H1 (cell line): ENCODE data around the gene CARD11. TPM values are rescaled to one million over a fixed set of nuclear protein-coding genes. Genes with fewer than 3 reads are reported as not detected.

Experiments
- BRCA1 ChIP-seq: IDR thresholded peaks from 2 replicates; pipeline ENCODE4 v1.6.1; 2012; ENCODE audit warnings: low read depth, low read length, improper control_type of control experiment
- CHD7 ChIP-seq: fragments of 300-600 bp; sonication (generic); IDR thresholded peaks from 2 replicates; pipeline ENCODE4 v1.7.1; 2012; ENCODE audit warnings: low read length, moderate library complexity, mild to moderate bottlenecking, inconsistent platforms; ENCODE audit not compliant: insufficient replicate concordance
- JUND ChIP-seq: IDR thresholded peaks from 2 replicates; pipeline ENCODE4 v1.6.1; 2011; ENCODE audit warnings: mild to moderate bottlenecking, improper control_type of control experiment, low read length
- MAFK ChIP-seq: IDR thresholded peaks from 2 replicates; pipeline ENCODE4 v1.6.1; 2012; ENCODE audit warnings: low read depth, mild to moderate bottlenecking, improper control_type of control experiment, low read length
- RFX5 ChIP-seq: IDR thresholded peaks from 2 replicates; pipeline ENCODE4 v1.6.1; 2011; ENCODE audit warnings: low read depth, low read length, improper control_type of control experiment, borderline replicate concordance
- RXRA ChIP-seq: IDR thresholded peaks from 2 replicates; pipeline ENCODE4 v1.6.1; 2011; ENCODE audit warnings: low read depth, mild to moderate bottlenecking, low read length, moderate library complexity; ENCODE audit not compliant: insufficient read depth
- YY1 ChIP-seq: IDR thresholded peaks from 2 replicates; pipeline ENCODE4 v1.6.1; 2011; ENCODE audit warnings: low read depth, mild to moderate bottlenecking, low read length
- polyA plus RNA-seq, 7 experiments: library from polyadenylated mRNA; depleted of rRNA in 3 of 7; stranded (reverse) in 5 of 7; unstranded in 2 of 7; fragments of >200 nt in 5 of 7; fragments of 200-250 nt in 2 of 7; gene quantifications; 1 replicate in 5 of 7; 2 replicates in 1 of 7; 4 replicates in 1 of 7; pipeline versions ENCODE4 v1.2.1 to v1.2.3, GENCODE V29; 2011 to 2013; ENCODE audit warnings: missing spikeins in 2 of 7, mixed read lengths in 2 of 7
- total RNA-seq: library from RNA; stranded (reverse); fragmentation: NEBNext Ultra II Directional; extraction: Animal tissue kit (Norgen Biotek cat#: 25700); gene quantifications from 2 replicates; pipeline ENCODE4 v1.2.1, GENCODE V29; 2021

CARD11 gene
- total and polyA plus RNA-seq, 2 of the 8 experiments (the other 6 are each of a cell fraction or from before 2014, with no cell fraction given): 12.6 to 29.8 TPM

DNA sequence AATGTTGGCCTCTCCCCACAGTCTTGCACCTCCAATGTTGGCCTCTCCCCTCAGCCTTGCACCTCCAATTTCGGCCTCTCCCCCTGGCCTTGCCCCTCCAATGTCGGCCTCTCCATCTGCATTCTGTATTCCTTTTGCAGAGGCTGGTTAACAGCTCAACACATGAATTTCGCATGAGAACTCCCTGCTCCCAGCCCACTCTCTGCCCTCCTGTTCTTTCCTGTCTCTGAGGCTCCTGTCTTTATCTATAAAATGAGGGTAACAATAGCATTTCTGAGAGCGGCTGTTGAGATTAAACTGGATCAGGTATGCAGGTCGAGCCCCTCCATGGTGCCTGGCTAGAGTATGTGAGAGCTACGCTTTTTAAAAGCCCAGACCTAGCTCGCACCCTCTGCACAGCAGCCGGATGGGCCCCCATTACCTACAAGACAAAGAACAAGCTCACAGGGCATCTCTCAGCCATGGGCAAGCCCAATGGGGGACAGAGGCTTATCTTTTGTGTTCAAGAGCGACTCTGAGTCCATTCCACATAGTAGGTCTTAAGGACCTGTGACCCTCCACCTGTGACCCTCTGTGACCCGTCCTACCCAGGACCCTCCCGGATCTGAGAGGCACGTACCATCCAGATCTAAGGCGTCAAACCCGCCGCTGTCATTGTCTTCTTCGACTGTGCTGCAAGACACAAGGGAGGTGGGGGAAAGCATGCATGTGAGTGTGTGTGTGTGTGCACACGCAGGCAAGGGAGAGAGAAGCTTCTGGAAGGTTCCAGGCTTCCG is 117.4 kb downstream of the CARD11 start (continued):
- TF ChIP-seq RFX5 (no peak), RXRA (no peak), YY1 (no peak), BRCA1 (no peak), CHD7 (no peak), MAFK (no peak), JUND (no peak)
